Choroid plexus epithelial cell (primary cell): ENCODE measurements around the gene AP1AR.
A peak's percentile ranks its signal among the peaks of the same experiment; 100 is the strongest.

Experiments
- DNase-seq: peaks from one replicate; pipeline ENCODE4 v3.0.0-alpha.2; 2010; ENCODE audit warnings: low read depth
- H3K4me3 ChIP-seq: 2 replicates; pipeline ENCODE4 v1.5.1; 2011; ENCODE audit warnings: low read depth, mild to moderate bottlenecking, control low read depth, low read length, moderate library complexity
- TF ChIP-seq, protein P1 (sequence below): conservative IDR thresholded peaks from 2 replicates; pipeline ENCODE4 v1.5.1; 2011; ENCODE audit warnings: low read depth, mild to moderate bottlenecking, control low read depth, inconsistent platforms, low read length, moderate library complexity

Gene AP1AR

DNA sequence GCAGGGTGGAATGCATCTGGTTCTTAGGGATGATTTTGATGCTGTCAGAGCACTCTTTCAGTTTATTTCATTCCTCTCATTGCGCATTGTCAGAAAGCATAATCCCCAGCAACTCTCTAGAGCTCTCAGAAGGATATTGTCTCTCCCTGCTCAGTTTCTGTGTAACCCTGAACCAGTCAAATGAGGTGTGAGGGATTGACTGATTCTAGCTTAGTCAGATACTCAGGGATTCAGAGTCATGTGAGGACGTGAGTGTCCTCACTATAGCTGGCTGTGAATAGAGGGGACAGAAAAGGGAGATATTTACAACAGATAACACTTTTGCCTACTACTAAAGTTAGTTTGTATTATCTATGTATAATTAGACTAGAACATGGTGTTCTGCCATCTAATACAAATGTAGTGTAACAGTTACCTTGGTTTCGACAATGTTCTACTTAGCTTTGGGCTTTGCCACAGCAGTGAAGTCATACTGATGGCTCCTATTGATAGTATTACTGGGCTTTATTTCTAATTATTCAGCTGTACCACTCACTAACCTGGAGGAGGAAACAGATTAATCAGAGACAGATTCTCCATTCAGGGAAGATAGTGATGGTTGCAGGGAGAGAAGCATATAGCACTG lies 19.5 kb downstream of the AP1AR start:
- TF ChIP-seq, protein P1, sequence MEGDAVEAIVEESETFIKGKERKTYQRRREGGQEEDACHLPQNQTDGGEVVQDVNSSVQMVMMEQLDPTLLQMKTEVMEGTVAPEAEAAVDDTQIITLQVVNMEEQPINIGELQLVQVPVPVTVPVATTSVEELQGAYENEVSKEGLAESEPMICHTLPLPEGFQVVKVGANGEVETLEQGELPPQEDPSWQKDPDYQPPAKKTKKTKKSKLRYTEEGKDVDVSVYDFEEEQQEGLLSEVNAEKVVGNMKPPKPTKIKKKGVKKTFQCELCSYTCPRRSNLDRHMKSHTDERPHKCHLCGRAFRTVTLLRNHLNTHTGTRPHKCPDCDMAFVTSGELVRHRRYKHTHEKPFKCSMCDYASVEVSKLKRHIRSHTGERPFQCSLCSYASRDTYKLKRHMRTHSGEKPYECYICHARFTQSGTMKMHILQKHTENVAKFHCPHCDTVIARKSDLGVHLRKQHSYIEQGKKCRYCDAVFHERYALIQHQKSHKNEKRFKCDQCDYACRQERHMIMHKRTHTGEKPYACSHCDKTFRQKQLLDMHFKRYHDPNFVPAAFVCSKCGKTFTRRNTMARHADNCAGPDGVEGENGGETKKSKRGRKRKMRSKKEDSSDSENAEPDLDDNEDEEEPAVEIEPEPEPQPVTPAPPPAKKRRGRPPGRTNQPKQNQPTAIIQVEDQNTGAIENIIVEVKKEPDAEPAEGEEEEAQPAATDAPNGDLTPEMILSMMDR, result no peak

DNA sequence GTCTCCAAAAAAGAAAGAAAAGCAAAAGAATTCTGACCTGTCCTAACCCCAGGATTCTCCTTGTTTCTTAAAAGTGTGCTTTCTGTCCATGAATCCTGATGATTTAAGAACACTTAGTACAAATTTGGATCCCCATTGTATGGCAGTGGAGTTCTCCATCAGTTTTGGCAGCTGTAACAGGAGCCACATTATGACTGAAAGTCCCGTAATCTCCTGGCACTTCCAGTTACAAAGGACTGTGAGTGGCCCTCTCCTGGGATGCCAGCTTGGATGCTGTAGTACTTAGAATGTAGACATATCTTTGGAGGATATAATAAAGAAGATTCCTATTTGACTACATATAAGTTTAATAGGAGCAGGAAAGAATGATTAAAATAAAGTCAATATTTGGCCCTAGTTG lies 20.6 kb downstream of the AP1AR start:
- DNase-seq, result no peak
- TF ChIP-seq, protein P1, result no peak
- H3K4me3 ChIP-seq, result no peak overlapping the region

More for the DNA sequence above, 19.5 kb downstream of the AP1AR start:
- no peak for DNase-seq
- no peak overlapping the region for H3K4me3 ChIP-seq

DNA sequence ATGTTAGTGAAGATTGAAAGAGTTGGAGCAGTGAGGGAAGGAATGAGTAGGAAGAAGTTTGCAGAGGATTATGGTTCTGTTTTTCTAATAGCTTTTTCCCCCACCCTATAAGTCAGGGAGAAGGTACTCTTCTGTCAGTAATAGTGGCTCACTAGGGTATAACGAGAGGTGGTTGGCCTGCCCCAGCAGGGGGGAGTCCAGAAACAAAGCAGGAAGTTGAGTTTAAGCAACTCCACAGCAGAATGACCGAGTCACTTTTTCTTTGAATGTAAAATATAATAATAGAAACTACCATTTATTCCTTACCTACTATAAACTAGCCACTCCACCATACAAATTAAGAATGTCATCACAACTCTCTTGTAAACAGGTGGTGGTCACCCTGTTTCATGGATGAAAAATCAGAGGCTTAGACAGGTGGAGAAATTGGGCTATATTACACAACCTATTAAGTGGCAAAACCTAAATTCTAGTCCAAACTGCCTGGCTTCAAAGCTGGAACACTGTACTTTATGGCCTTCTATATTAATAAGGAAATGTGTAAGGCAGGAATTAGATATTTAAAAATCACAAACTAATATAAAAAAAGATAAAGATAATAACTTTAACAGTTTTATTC lies 21.9 kb downstream of the AP1AR start:
- H3K4me3 ChIP-seq, result no peak overlapping the region
- TF ChIP-seq, protein P1, result no peak
- peak; percentile 66 for DNase-seq

DNA sequence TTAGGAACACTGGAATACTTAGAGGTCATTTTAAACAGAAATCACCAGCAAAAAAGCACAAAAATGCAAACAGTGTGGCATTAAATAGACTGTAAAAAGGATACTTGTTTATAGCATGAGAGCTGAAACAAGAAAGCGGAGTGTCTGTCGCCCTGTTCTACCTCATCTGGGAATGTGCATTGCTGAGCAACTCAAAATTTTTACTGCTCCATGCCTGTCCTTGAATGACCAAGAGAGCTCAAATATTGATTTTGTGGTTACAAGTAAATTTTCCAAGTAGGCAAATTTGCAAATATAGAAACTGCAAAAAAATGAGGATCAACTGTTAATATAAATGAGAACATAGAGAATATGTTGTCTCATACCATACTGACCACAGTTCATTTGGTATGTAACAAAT lies 25.5 kb downstream of the AP1AR start:
- H3K4me3 ChIP-seq, result no peak overlapping the region
- TF ChIP-seq, protein P1, result no peak
- no peak for DNase-seq

DNA sequence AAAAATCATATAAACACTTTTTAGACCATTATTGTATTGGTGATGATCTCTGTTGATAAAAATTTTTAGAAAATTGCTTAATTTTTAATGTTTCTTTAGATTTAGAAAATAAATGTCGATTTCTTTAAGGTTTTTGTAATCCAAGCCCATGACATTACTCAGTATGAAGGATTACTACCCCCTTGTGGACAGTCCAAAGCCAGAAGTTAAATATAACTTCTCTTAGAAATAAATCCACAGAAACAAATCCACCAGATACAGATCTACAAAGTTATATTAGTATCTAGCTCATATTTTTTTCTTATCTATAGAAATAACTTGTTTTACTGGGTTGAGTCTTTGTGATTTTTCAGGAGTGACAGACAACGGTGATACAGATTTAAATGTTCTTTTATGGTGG lies 35.2 kb downstream of the AP1AR start:
- no peak overlapping the region for H3K4me3 ChIP-seq
- peak; percentile 71 for DNase-seq
- TF ChIP-seq, protein P1, result peak; percentile 64

DNA sequence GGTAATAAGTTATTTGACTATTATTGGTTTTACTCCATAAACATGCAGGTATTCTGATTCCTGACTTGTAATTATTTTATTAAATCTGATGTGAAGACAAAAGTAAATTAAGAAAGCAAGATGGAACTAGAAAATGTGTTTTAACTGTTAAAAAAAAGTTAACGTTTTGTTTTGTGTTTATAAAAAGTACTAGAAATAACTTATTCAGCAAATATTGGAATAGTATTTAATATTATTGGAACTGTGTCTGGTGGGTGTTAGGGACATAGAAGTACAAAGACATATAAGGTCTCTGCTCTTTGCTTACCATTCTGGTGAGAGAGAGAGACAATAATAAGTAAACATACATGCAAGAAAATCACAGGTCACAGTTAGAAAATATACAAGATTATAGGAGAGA lies 38.5 kb downstream of the AP1AR start:
- H3K4me3 ChIP-seq, result no peak overlapping the region
- TF ChIP-seq, protein P1, result no peak
- no peak for DNase-seq

DNA sequence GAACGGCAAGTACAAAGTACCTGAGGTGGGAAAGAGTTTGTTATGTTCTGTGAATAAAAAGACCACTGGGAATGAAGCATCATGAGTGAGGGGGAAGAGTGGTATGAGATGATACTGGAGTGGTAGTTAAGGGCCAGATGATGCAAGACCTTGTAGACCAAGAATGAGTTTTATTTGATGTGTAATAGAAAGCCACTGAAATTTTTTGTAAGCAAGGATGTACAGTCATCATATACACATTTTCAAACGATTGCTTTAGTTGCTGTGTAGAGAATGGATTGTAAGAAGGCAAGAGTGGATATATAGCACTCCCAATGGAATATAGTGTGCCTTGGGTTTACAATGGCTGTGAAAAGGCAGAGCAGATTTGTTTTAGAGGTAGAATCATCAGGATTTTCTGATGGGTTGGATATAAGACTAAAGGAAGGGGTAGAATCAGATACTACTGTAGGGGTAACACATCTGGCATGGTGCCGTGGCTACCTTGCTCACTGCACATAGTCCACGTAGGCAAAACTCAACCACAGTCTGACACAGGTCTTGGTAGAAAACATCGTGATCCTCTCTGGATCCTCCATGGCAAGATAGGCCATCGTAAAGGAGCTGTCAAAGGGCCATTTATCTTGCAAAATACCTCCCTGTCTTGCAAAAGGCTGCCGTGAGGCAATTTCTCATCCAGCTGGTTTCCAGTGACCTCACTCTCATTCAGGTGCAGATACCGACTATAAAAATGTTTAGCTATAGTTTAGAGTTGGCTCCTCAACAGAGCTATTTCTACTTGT lies 39.2 kb downstream of the AP1AR start:
- H3K4me3 ChIP-seq, result no peak overlapping the region
- TF ChIP-seq, protein P1, result no peak
- DNase-seq, result peak; percentile 78
